ENCODE data around the gene PCDHGB3.
"Not testable (repeated sequence)": the region's sequence is repeated elsewhere in the genome, so short reads cannot be mapped to it uniquely, and the experiment has no call there.

The PCDHGB3 gene

DNA sequence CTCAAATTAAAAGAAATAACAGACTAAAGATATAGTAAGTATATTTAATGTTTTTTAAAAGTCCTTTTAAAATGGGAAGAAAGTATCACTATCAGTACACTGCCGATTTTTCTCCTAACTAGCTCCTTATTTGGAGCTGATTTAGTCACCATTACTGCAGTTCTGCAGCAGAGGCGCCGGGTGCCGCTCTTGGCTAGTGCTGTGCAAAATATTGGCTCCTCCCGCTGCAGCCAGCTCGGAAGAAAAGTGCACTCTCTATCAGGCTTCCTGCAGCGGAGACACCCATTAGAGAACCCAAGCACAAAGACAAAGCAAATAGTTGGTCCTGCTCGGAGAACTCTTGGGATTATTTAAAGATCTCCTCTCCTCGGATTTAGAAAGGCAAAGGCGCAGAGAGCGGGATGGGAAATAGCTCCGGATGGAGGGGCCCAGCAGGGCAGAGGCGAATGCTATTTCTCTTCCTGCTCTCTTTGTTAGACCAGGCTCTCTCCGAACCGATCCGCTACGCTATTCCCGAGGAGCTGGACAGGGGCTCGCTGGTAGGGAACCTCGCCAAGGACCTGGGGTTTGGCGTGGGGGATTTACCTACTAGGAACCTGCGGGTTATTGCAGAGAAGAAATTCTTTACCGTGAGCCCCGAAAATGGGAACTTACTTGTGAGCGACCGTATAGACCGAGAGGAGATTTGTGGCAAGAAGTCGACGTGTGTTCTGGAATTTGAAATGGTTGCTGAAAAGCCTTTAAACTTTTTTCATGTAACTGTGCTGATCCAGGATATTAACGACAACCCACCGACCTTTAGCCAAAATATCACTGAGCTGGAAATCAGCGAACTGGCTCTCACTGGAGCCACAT is at the start of gene PCDHGB3:
Gene PCDHGB3 (plus strand): TSS at position 249 of the 855 bp plus-strand sequence. CDS start 153 bp downstream, at position 402.
- no peak for DNase-seq (ENCODE audit: low read depth, low spot score)

DNA sequence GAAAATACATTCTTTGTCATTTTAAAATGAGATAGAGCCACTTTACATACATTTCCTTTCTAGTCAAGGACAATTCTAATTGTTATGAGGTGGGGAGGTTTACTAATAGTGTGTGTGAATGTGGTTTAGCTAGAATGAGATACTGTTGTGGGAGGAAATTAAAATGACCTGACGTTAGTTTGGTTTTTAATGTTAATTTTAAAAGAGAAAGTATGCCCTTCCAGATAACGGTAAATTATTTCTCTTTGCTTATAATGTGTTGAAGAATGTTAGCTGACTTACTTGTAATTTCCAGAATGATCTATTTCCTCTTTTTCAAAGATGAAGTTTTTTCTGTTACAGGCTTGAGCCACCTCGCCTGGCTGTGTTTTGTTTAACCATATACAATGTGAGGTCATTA is 47.8 kb upstream of the PCDHGB3 start:
- DNase-seq (ENCODE audit: low read depth, low spot score) = no peak

GRCh38 chr5:141326088-141326854 is 43.8 kb upstream of the PCDHGB3 start:
- DNase-seq (ENCODE audit: low read depth, low spot score) = peak; percentile 34

GRCh38 chr5:141328231-141328630 is 41.8 kb upstream of the PCDHGB3 start:
- no peak for DNase-seq (ENCODE audit: low read depth, low spot score)

DNA sequence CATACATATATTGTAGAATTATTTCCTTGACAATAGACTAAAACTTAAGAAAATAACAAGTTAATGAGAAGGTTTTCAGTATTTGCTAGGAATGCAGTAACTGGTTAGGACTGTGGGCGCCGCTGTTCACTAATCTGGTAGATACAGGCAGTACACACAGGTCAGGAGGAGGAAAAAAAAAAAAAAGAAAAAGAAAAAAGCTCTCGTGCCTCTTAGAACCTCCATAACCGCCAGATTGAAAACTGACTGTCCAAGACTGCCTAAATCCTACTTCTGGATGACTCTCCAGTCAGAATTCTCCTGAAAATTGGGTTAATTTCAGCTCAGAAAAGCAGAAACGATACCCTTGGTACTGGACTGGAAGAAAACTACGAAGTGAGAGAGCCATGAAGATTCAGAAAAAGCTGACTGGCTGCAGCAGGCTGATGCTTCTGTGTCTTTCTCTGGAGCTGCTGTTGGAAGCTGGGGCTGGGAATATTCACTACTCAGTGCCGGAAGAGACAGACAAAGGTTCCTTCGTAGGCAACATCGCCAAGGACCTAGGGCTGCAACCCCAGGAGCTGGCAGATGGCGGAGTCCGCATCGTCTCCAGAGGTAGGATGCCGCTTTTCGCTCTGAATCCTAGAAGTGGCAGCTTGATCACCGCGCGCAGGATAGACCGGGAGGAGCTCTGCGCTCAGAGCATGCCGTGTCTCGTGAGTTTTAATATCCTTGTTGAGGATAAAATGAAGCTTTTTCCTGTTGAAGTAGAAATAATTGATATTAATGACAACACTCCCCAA is 39.6 kb upstream of the PCDHGB3 start, which contains the start of gene PCDHGA1:
Gene PCDHGA1 (plus strand): TSS at position 216 of the 782 bp plus-strand sequence.
- DNase-seq (ENCODE audit: low read depth, low spot score) = no peak

GRCh38 chr5:141332571-141332970 is 37.5 kb upstream of the PCDHGB3 start:
- DNase-seq (ENCODE audit: low read depth, low spot score) = not testable (repeated sequence)

- DNase-seq (ENCODE audit: low read depth, low spot score) = no peak
Observed at GRCh38 chr5:141338538-141339306, 31.3 kb upstream of the PCDHGB3 start, which contains the start of gene PCDHGA2. Gene PCDHGA2, plus strand, starts transcription at chr5:141338760.

DNA sequence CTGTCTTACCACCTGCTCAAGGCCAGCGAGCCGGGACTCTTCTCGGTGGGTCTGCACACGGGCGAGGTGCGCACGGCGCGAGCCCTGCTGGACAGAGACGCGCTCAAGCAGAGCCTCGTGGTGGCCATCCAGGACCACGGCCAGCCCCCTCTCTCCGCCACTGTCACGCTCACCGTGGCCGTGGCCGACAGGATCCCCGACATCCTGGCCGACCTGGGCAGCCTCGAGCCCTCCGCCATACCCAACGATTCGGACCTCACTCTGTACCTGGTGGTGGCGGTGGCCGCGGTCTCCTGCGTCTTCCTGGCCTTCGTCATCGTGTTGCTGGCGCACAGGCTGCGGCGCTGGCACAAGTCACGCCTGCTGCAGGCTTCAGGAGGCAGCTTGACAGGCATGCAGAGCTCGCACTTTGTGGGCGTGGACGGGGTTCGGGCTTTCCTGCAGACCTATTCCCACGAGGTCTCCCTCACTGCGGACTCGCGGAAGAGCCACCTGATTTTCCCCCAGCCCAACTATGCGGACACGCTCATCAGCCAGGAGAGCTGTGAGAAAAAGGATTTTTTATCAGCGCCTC is 29.2 kb upstream of the PCDHGB3 start:
- not testable (repeated sequence) for DNase-seq (ENCODE audit: low read depth, low spot score)

DNA sequence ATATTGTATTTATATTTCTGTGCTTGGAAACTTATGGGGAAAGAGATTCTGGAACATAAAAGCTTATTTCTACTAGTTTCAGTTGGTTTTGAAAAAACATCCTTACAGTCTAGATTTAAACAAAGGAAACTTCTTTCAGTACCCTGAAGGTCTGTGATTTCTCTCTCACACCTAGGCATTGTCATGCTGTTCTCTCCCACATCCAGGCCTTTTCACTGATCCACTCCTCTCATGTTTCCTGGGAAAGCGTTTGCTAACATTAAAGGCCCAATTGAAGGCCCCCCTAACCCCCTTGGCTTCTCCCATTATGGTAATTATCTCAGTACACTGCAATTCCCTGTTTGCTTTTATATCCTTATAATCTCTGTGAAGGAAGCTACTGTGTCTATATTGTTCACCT is 27.3 kb upstream of the PCDHGB3 start:
- no peak for DNase-seq (ENCODE audit: low read depth, low spot score)

GRCh38 chr5:141343242-141343952 is 26.6 kb upstream of the PCDHGB3 start, which contains the start of gene PCDHGA3:
Gene PCDHGA3, plus strand, starts transcription at chr5:141343829. Its CDS starts 205 bp downstream, at chr5:141344034.
- no peak for DNase-seq (ENCODE audit: low read depth, low spot score)

GRCh38 chr5:141343953-141344463 is 26.0 kb upstream of the PCDHGB3 start:
- DNase-seq (ENCODE audit: low read depth, low spot score) = no peak

DNA sequence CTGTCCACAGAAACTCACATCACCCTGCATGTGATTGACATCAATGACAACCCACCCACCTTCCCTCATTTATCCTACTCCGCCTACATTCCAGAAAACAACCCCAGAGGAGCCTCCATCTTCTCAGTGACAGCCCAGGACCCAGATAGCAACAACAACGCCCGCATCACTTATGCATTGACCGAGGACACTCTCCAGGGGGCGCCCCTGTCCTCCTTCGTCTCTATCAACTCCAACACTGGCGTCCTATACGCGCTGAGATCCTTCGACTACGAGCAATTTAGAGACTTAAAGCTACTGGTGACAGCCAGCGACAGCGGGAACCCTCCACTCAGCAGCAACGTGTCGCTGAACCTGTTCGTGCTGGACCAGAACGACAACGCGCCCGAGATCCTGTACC is 24.7 kb upstream of the PCDHGB3 start:
- no peak for DNase-seq (ENCODE audit: low read depth, low spot score)

- DNase-seq (ENCODE audit: low read depth, low spot score) = not testable (repeated sequence)
Observed at GRCh38 chr5:141346017-141346416, 24.0 kb upstream of the PCDHGB3 start.

DNA sequence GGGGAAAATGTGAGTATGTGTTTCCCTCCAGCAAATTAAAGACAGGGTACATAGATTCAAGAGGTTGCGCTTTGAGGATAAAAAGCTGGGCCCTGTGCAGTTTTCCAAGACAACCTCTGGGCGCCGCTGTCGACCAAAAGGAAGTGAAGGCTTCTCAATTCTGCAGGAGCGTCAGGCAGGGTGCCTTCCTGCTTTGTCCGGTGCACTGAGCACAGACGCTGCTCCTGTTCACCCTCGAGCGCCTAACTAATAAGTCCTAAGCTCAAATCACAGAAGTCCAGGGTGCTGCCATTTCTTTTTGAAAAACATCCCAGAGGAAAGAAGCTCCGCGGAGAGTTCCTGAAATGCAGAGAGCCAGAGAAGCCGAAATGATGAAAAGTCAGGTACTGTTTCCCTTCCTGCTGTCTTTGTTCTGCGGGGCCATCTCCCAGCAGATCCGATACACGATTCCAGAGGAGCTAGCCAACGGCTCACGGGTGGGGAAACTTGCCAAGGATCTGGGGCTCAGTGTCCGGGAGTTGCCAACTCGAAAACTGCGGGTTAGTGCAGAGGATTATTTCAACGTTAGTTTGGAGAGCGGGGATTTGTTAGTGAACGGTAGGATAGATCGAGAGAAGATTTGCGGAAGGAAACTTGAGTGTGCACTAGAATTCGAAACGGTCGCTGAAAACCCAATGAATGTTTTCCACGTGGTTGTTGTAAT is 20.0 kb upstream of the PCDHGB3 start, which contains the start of gene PCDHGB1:
Gene PCDHGB1 (plus strand): TSS at position 183 of the 703 bp plus-strand sequence. CDS start 162 bp downstream, at position 345.
- DNase-seq (ENCODE audit: low read depth, low spot score) = no peak

DNA sequence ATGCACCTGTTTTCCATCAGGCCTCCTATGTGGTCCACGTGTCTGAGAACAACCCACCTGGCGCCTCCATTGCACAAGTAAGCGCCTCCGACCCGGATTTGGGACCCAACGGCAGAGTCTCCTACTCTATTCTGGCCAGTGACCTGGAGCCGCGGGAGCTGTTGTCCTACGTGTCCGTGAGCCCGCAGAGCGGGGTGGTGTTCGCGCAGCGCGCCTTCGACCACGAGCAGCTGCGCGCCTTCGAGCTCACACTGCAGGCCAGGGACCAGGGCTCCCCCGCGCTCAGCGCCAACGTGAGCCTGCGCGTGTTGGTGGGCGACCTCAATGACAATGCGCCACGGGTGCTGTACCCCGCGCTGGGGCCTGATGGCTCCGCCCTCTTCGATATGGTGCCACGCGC is 18.5 kb upstream of the PCDHGB3 start:
- no peak for DNase-seq (ENCODE audit: low read depth, low spot score)

- DNase-seq (ENCODE audit: low read depth, low spot score) = no peak
Observed at GRCh38 chr5:141354900-141355469, 15.1 kb upstream of the PCDHGB3 start, which contains the start of gene PCDHGA4. Gene PCDHGA4, plus strand, starts transcription at chr5:141355021. Its CDS starts 87 bp downstream, at chr5:141355108.

GRCh38 chr5:141355641-141356040 is 14.4 kb upstream of the PCDHGB3 start:
- DNase-seq (ENCODE audit: low read depth, low spot score) = no peak

- DNase-seq (ENCODE audit: low read depth, low spot score) = no peak
Observed at GRCh38 chr5:141356133-141356532, 13.9 kb upstream of the PCDHGB3 start.
